ENCODE results near the gene CASZ1. TPM values are rescaled to one million over a fixed set of nuclear protein-coding genes. Genes with fewer than 3 reads are reported as not detected.

The CASZ1 gene
- total RNA-seq, 6 experiments from 2014 or later = 0.14 to 0.67 (median 0.43) TPM

GRCh38 chr1:10697621-10698160 is 98.8 kb downstream of the CASZ1 start:
- Mint-ChIP-seq H3K4me3 (no peak overlapping the region), H3K4me1 (ENCODE audit: low read depth) (peaks cover 17% of the 10 kb centered on the region), H3K27me3 (ENCODE audit: insufficient read depth) (peaks cover 31% of the 10 kb centered on the region), H3K9me3 (no peaks in the 10 kb centered on the region), H3K36me3 (ENCODE audit: low read depth) (no peaks in the 10 kb centered on the region), H3K27ac (no peak overlapping the region)
- DNase-seq = no peak
- TF ChIP-seq CTCF (IDR thresholded peaks at IDR 0.05) = no peak

- H3K36me3 Mint-ChIP-seq (ENCODE audit: low read depth) = no peaks in the 10 kb centered on the region
- H3K27ac Mint-ChIP-seq = no peak overlapping the region
These were observed 99.5 kb downstream of the CASZ1 start for GRCh38 chr1:10696977-10697376.

GRCh38 chr1:10694633-10695627 is 101.5 kb downstream of the CASZ1 start:
- H3K27ac Mint-ChIP-seq = no peak overlapping the region
- no peaks in the 10 kb centered on the region for H3K36me3 Mint-ChIP-seq (ENCODE audit: low read depth)
- DNase-seq = peak; percentile 53
- H3K4me1 Mint-ChIP-seq (ENCODE audit: low read depth) = peaks cover 17% of the 10 kb centered on the region
- no peaks in the 10 kb centered on the region for H3K9me3 Mint-ChIP-seq
- no peak for TF ChIP-seq CTCF (IDR thresholded peaks at IDR 0.05)
- H3K4me3 Mint-ChIP-seq = peak overlapping the region; percentile 65
- peaks cover 16% of the 10 kb centered on the region for H3K27me3 Mint-ChIP-seq (ENCODE audit: insufficient read depth)

More at GRCh38 chr1:10696977-10697376, 99.5 kb downstream of the CASZ1 start:
- H3K9me3 Mint-ChIP-seq = no peaks in the 10 kb centered on the region
- peaks cover 24% of the 10 kb centered on the region for H3K27me3 Mint-ChIP-seq (ENCODE audit: insufficient read depth)
- H3K4me1 Mint-ChIP-seq (ENCODE audit: low read depth) = peaks cover 17% of the 10 kb centered on the region
- H3K4me3 Mint-ChIP-seq = no peak overlapping the region
- DNase-seq = peak; percentile 3
- TF ChIP-seq CTCF (IDR thresholded peaks at IDR 0.05) = no peak

GRCh38 chr1:10694274-10694632 is 102.2 kb downstream of the CASZ1 start:
- Mint-ChIP-seq H3K4me1 (ENCODE audit: low read depth) (peaks cover 17% of the 10 kb centered on the region), H3K36me3 (ENCODE audit: low read depth) (no peaks in the 10 kb centered on the region), H3K9me3 (no peaks in the 10 kb centered on the region), H3K27me3 (ENCODE audit: insufficient read depth) (peaks cover 13% of the 10 kb centered on the region), H3K27ac (no peak overlapping the region), H3K4me3 (peak overlapping the region; percentile 77)
- TF ChIP-seq CTCF (IDR thresholded peaks at IDR 0.05) = no peak
- DNase-seq = no peak

GRCh38 chr1:10693497-10694273 is 102.8 kb downstream of the CASZ1 start:
- no peak for DNase-seq
- TF ChIP-seq CTCF (IDR thresholded peaks at IDR 0.05) = no peak
- H3K27ac Mint-ChIP-seq = no peak overlapping the region
- no peaks in the 10 kb centered on the region for H3K36me3 Mint-ChIP-seq (ENCODE audit: low read depth)
- peaks cover 17% of the 10 kb centered on the region for H3K4me1 Mint-ChIP-seq (ENCODE audit: low read depth)
- peaks cover 15% of the 10 kb centered on the region; the same call in 1 of the 2 replicates for H3K27me3 Mint-ChIP-seq (ENCODE audit: insufficient read depth)
- no peaks in the 10 kb centered on the region for H3K9me3 Mint-ChIP-seq
- H3K4me3 Mint-ChIP-seq = peak overlapping the region; percentile 80
